ENCODE data around the gene CHRM3.

Gene CHRM3

GRCh38 chr1:239417221-239417620 lies 30.9 kb downstream of the CHRM3 start:
- no peak for DNase-seq

GRCh38 chr1:239417986-239418640 lies 31.7 kb downstream of the CHRM3 start:
- DNase-seq, result no peak

GRCh38 chr1:239418681-239419080 lies 32.3 kb downstream of the CHRM3 start:
- no peak for DNase-seq

- no peak for DNase-seq
Measured at GRCh38 chr1:239421811-239422210, 35.4 kb downstream of the CHRM3 start.

GRCh38 chr1:239422818-239423217 lies 36.5 kb downstream of the CHRM3 start:
- DNase-seq, result no peak

- DNase-seq, result no peak
Measured at GRCh38 chr1:239426821-239427475, 40.6 kb downstream of the CHRM3 start.

GRCh38 chr1:239427712-239428111 lies 41.3 kb downstream of the CHRM3 start:
- DNase-seq, result no peak

GRCh38 chr1:239428120-239428710 lies 41.8 kb downstream of the CHRM3 start:
- no peak for DNase-seq

GRCh38 chr1:239429163-239429562 lies 42.8 kb downstream of the CHRM3 start:
- no peak for DNase-seq

GRCh38 chr1:239432255-239432654 lies 45.9 kb downstream of the CHRM3 start:
- no peak for DNase-seq

- DNase-seq, result no peak
Measured at GRCh38 chr1:239434181-239434580, 47.8 kb downstream of the CHRM3 start.

Data from activated CD4-positive, alpha-beta T cell treated with anti-CD3 and anti-CD28 coated beads, Interleukin-2, amount 50 U/mL, for 48 hours (primary cell).